Skeletal muscle satellite cell (primary cell): ENCODE results near the gene ARMC12.

ENCODE experiments used
- H3K27me3 ChIP-seq: 2 replicates; pipeline ENCODE4 v1.7.0; 2013; ENCODE audit warnings: low read length; ENCODE audit not compliant: control insufficient read depth, insufficient read depth
- H3K36me3 ChIP-seq: 2 replicates; pipeline ENCODE4 v1.7.0; 2013; ENCODE audit warnings: mild to moderate bottlenecking, control low read depth, low read length; ENCODE audit not compliant: insufficient read depth
- H3K4me1 ChIP-seq: 2 replicates; pipeline ENCODE4 v1.7.0; 2013; ENCODE audit warnings: low read length; ENCODE audit not compliant: control insufficient read depth, insufficient read depth
- H3K4me2 ChIP-seq: 2 replicates; pipeline ENCODE4 v1.7.0; 2013; ENCODE audit warnings: mild to moderate bottlenecking, low read length
- H3K4me3 ChIP-seq: 2 replicates; pipeline ENCODE4 v1.7.0; 2013; ENCODE audit warnings: low read length
- H3K9ac ChIP-seq: 2 replicates; pipeline ENCODE4 v1.7.0; 2013; ENCODE audit warnings: mild to moderate bottlenecking, low read depth, low read length, moderate library complexity
- H3K9me3 ChIP-seq: replicated peaks from 2 replicates; pipeline ENCODE4 v1.7.0; 2013; ENCODE audit warnings: mild to moderate bottlenecking, control low read depth, low read length

Gene ARMC12

DNA sequence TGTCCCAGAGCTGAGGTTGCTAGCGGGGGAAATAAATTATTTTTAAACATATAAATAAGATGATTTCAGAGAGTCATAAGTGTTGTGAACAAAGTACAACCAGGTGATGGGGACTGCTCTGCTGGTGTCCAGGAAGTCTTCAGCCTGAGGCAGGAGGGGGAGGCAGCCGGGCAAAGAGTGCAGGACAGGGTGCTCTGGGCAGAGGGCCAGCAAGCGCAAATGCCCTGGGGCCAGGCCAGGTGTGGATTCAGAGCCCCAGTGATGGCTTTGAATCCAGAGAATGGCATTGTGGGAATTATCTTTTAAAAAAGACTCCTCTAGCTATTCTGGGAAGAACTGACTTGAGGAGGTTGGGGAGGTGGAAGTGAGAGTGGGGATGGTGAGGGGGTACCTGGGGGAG is 45.6 kb downstream of the ARMC12 start:
- no peak overlapping the region for H3K4me3 ChIP-seq
- H3K27me3 ChIP-seq = peaks cover 67% of the 10 kb centered on the region
- no peak overlapping the region for H3K4me2 ChIP-seq
- H3K9me3 ChIP-seq = no peaks in the 10 kb centered on the region
- H3K4me1 ChIP-seq = no peaks in the 10 kb centered on the region
- H3K9ac ChIP-seq = no peak overlapping the region
- no peaks in the 10 kb centered on the region for H3K36me3 ChIP-seq

- H3K4me2 ChIP-seq = no peak overlapping the region
- H3K9me3 ChIP-seq = no peaks in the 10 kb centered on the region
- no peak overlapping the region for H3K9ac ChIP-seq
- H3K4me1 ChIP-seq = no peaks in the 10 kb centered on the region
- no peaks in the 10 kb centered on the region for H3K36me3 ChIP-seq
- peaks cover 73% of the 10 kb centered on the region for H3K27me3 ChIP-seq
- H3K4me3 ChIP-seq = no peak overlapping the region
Measured at GRCh38 chr6:35784200-35784599, 47.4 kb downstream of the ARMC12 start.

GRCh38 chr6:35786272-35786671 is 49.4 kb downstream of the ARMC12 start:
- Histone ChIP-seq H3K27me3 (peaks cover 75% of the 10 kb centered on the region), H3K4me2 (no peak overlapping the region), H3K36me3 (no peaks in the 10 kb centered on the region), H3K4me1 (no peaks in the 10 kb centered on the region), H3K4me3 (no peak overlapping the region), H3K9ac (no peak overlapping the region), H3K9me3 (no peaks in the 10 kb centered on the region)

DNA sequence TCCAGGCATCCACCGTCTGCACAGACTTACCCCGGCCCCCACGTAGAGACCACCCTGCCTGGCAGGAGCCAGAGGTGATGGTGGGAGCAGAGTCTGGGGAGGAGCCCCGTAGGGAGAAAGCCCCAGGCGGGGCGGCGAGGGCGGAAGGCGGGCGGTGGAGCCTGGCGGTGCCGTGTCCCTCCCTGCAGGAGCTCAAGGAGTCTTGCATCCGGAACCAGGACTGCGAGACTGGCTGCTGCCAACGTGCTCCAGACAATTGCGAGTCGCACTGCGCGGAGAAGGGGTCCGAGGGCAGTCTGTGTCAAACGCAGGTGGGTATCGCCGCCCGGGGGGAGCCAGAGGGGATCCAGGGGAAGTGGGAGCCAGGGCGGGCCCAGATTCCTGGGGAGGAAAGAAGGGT is 50.0 kb downstream of the ARMC12 start:
- H3K4me1 ChIP-seq = no peaks in the 10 kb centered on the region
- H3K9ac ChIP-seq = no peak overlapping the region
- no peak overlapping the region for H3K4me2 ChIP-seq
- peaks cover 73% of the 10 kb centered on the region for H3K27me3 ChIP-seq
- H3K9me3 ChIP-seq = no peaks in the 10 kb centered on the region
- no peak overlapping the region for H3K4me3 ChIP-seq
- H3K36me3 ChIP-seq = no peaks in the 10 kb centered on the region

GRCh38 chr6:35787266-35788218 is 50.7 kb downstream of the ARMC12 start:
- no peaks in the 10 kb centered on the region for H3K36me3 ChIP-seq
- H3K4me3 ChIP-seq = no peak overlapping the region
- H3K27me3 ChIP-seq = peaks cover 72% of the 10 kb centered on the region
- no peak overlapping the region for H3K4me2 ChIP-seq
- H3K9ac ChIP-seq = no peak overlapping the region
- H3K4me1 ChIP-seq = no peaks in the 10 kb centered on the region
- no peaks in the 10 kb centered on the region for H3K9me3 ChIP-seq

DNA sequence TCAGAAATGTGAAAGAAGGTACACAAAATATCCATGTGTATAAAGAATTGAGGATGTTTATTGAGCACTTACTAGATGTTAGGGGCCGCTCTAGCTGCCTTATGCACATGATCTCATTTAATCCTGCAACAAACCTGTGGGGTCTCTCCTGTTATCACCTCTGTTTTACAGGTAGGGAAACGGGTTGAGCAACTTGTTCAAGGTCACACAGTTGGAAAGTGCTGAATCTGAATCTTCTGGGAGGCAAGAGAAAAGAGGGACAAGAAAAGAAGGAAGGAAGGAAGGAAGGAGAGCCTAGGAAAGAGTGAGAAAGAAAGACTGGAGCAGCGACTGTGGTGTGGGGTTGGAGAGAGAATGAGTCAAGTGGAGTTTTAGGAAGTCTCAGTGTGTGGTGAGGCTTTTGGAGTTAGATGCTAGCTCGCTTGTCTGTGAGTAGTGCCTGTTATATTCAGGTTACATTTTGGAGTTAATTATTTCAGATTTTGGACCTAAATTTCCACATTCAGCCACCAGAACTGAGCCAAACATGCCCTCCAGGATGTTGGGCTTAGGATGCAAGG is 51.7 kb downstream of the ARMC12 start:
- Histone ChIP-seq H3K27me3 (peaks cover 79% of the 10 kb centered on the region), H3K36me3 (no peaks in the 10 kb centered on the region), H3K4me3 (no peak overlapping the region), H3K4me1 (no peaks in the 10 kb centered on the region), H3K9ac (no peak overlapping the region), H3K4me2 (no peak overlapping the region), H3K9me3 (no peaks in the 10 kb centered on the region)

GRCh38 chr6:35790683-35791082 is 53.9 kb downstream of the ARMC12 start:
- Histone ChIP-seq H3K4me1 (no peaks in the 10 kb centered on the region), H3K9ac (no peak overlapping the region), H3K36me3 (no peaks in the 10 kb centered on the region), H3K27me3 (peaks cover 83% of the 10 kb centered on the region), H3K4me3 (no peak overlapping the region), H3K9me3 (no peaks in the 10 kb centered on the region), H3K4me2 (no peak overlapping the region)

DNA sequence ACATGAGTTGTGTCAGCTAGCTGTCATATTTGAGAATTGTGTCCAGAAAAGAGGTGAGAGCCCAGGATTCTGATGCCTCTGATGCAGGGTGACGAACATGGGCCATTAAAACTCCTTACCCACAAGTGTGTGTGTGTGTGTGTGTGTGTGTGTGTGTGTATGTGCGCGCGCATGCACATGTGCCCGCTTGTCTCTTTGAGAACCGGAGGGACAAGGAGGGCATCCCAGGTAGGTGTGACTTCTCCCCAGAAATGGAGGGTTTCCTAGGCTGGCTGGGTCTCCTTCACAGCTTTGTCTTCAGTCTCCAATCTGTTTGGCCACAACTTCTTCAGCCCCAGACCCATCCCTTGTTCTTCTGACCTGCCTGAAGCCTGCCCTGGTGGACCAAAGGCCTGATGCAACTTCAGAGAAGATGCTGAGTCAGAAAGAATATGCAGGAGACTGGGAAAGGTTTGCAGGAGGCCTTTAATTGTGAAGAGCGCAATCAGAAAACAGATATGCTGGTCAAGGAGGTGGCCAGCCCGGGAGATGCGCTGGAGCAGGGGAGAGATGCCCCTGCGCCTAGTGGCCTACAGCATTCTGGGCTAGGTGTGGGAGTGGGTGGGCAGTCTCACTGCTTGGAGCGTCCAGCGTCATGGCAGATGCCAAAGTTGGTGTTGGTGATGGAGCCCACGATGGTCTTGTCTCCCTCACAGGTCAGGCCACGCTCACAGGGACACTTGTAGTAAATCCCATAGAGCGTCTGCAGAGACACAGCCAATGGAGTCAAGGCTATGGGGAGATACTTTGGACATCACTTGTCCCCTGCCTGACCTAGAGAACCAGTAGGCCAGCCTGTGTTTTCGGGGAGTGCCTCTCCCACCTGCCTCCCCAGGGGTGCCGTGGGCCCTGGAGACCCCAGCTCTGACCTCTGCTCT is 58.0 kb downstream of the ARMC12 start:
- H3K9ac ChIP-seq = no peak overlapping the region
- no peaks in the 10 kb centered on the region for H3K4me1 ChIP-seq
- no peaks in the 10 kb centered on the region for H3K9me3 ChIP-seq
- no peak overlapping the region for H3K4me2 ChIP-seq
- peaks cover 66% of the 10 kb centered on the region for H3K27me3 ChIP-seq
- H3K4me3 ChIP-seq = no peak overlapping the region
- H3K36me3 ChIP-seq = no peaks in the 10 kb centered on the region

DNA sequence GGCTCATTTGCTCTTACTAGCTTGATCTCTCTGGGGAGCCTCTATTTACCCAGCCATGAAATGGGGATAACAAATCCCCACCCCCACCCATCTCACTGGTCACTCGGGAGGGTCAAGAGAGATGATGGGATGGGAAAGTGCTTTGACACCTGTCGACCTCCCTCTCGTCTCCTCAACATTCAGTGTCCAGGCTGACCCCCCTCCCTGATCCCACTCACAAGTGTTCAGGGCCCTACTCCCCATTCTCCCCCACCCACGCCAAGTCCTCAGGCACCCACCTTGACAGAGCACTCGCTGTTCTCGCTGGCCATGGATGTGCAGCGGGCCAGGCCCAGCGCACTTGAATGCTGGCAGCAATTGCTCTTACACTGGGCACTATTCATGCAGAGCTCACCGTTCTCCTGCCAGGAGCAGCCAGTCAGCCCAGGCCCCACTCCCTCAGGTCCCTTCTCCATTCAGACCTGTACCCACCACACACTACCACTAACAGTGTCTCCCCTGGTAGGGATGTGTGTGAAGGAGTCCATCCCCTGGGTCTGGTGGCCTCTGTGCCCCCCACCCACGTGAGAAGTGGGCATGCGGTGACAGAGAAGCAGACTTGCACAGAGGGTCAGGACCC is 58.7 kb downstream of the ARMC12 start:
- Histone ChIP-seq H3K4me3 (no peak overlapping the region), H3K4me1 (no peaks in the 10 kb centered on the region), H3K9ac (no peak overlapping the region), H3K9me3 (no peaks in the 10 kb centered on the region), H3K4me2 (no peak overlapping the region), H3K36me3 (no peaks in the 10 kb centered on the region), H3K27me3 (peaks cover 63% of the 10 kb centered on the region)

DNA sequence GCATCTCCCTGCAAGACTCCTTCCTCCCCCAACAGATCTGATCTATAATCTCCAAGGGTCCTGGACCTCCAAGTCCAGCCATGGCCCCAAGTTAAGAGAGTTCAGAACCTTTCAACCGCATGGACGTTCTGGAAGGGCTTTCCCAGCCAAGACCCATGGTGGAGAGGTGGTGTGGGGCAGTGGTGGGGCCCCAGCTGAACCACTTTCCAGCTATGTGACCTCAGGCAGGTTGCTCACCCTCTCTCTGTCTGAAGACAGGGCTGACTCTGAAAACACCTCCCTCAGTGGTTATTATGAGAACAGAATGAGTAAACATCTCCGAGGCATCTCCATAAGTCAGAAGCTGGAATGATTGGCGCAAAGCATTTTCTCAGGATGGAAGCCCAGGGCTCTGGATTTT is 59.4 kb downstream of the ARMC12 start:
- Histone ChIP-seq H3K9ac (no peak overlapping the region), H3K4me2 (no peak overlapping the region), H3K4me3 (no peak overlapping the region), H3K4me1 (no peaks in the 10 kb centered on the region), H3K27me3 (peaks cover 58% of the 10 kb centered on the region), H3K36me3 (no peaks in the 10 kb centered on the region), H3K9me3 (no peaks in the 10 kb centered on the region)
